ENCODE results near the gene IGF1R. TPM values are rescaled to one million over a fixed set of nuclear protein-coding genes. Genes with fewer than 3 reads are reported as not detected.
A peak's percentile ranks its signal among the peaks of the same experiment; 100 is the strongest.

The IGF1R gene
- total RNA-seq, 1 experiment from 2014 or later, result 0.56 TPM

- Histone ChIP-seq H3K4me2 (ENCODE audit: low read depth, low read length, poor library complexity, severe bottlenecking) (no peak overlapping the region), H3K27me3 (ENCODE audit: low read length) (no peaks in the 10 kb centered on the region), H3K27ac (ENCODE audit: low read length) (no peak overlapping the region), H3K4me1 (ENCODE audit: low read length) (no peaks in the 10 kb centered on the region), H3K4me3 (ENCODE audit: low read length) (no peak overlapping the region), H2AFZ (ENCODE audit: low read length) (no peak overlapping the region), H3K79me2 (ENCODE audit: low read length) (no peaks in the 10 kb centered on the region), H3K9me2 (replicated peaks; ENCODE audit: insufficient read depth, low read length) (no peaks in the 10 kb centered on the region), H3K9ac (ENCODE audit: low read length) (no peak overlapping the region), H3K9me3 (ENCODE audit: low read length) (no peaks in the 10 kb centered on the region), H4K20me1 (ENCODE audit: insufficient read depth, low read depth, low read length) (no peaks in the 10 kb centered on the region), H3K36me3 (ENCODE audit: insufficient read depth, low read length) (no peaks in the 10 kb centered on the region)
- DNase-seq, result no peak
Measured at GRCh38 chr15:98804057-98804380, 155.7 kb downstream of the IGF1R start.

GRCh38 chr15:98805434-98806274 is 157.3 kb downstream of the IGF1R start:
- H3K9me2 ChIP-seq (replicated peaks; ENCODE audit: insufficient read depth, low read length), result no peaks in the 10 kb centered on the region
- DNase-seq, result peak; percentile 44
- no peak overlapping the region for H3K27ac ChIP-seq (ENCODE audit: low read length)
- no peak overlapping the region for H3K9ac ChIP-seq (ENCODE audit: low read length)
- H3K4me1 ChIP-seq (ENCODE audit: low read length), result no peaks in the 10 kb centered on the region
- H3K9me3 ChIP-seq (ENCODE audit: low read length), result no peaks in the 10 kb centered on the region
- H3K79me2 ChIP-seq (ENCODE audit: low read length), result no peaks in the 10 kb centered on the region
- H2AFZ ChIP-seq (ENCODE audit: low read length), result no peak overlapping the region
- no peaks in the 10 kb centered on the region for H4K20me1 ChIP-seq (ENCODE audit: insufficient read depth, low read depth, low read length)
- no peaks in the 10 kb centered on the region for H3K36me3 ChIP-seq (ENCODE audit: insufficient read depth, low read length)
- H3K27me3 ChIP-seq (ENCODE audit: low read length), result no peaks in the 10 kb centered on the region
- no peak overlapping the region for H3K4me3 ChIP-seq (ENCODE audit: low read length)
- H3K4me2 ChIP-seq (ENCODE audit: low read depth, low read length, poor library complexity, severe bottlenecking), result no peak overlapping the region

GRCh38 chr15:98806275-98806895 is 158.0 kb downstream of the IGF1R start:
- Histone ChIP-seq H3K9ac (ENCODE audit: low read length) (no peak overlapping the region), H4K20me1 (ENCODE audit: insufficient read depth, low read depth, low read length) (no peaks in the 10 kb centered on the region), H2AFZ (ENCODE audit: low read length) (no peak overlapping the region), H3K4me3 (ENCODE audit: low read length) (no peak overlapping the region), H3K27ac (ENCODE audit: low read length) (no peak overlapping the region), H3K27me3 (ENCODE audit: low read length) (no peaks in the 10 kb centered on the region), H3K36me3 (ENCODE audit: insufficient read depth, low read length) (no peaks in the 10 kb centered on the region), H3K79me2 (ENCODE audit: low read length) (no peaks in the 10 kb centered on the region), H3K9me2 (replicated peaks; ENCODE audit: insufficient read depth, low read length) (no peaks in the 10 kb centered on the region), H3K9me3 (ENCODE audit: low read length) (no peaks in the 10 kb centered on the region), H3K4me2 (ENCODE audit: low read depth, low read length, poor library complexity, severe bottlenecking) (no peak overlapping the region), H3K4me1 (ENCODE audit: low read length) (no peaks in the 10 kb centered on the region)
- DNase-seq, result no peak

GRCh38 chr15:98807262-98807661 is 158.9 kb downstream of the IGF1R start:
- Histone ChIP-seq H2AFZ (ENCODE audit: low read length) (no peak overlapping the region), H3K27ac (ENCODE audit: low read length) (no peak overlapping the region), H3K36me3 (ENCODE audit: insufficient read depth, low read length) (no peaks in the 10 kb centered on the region), H3K9me2 (replicated peaks; ENCODE audit: insufficient read depth, low read length) (no peaks in the 10 kb centered on the region), H3K4me1 (ENCODE audit: low read length) (no peaks in the 10 kb centered on the region), H3K4me3 (ENCODE audit: low read length) (no peak overlapping the region), H3K79me2 (ENCODE audit: low read length) (no peaks in the 10 kb centered on the region), H3K27me3 (ENCODE audit: low read length) (no peaks in the 10 kb centered on the region), H3K9me3 (ENCODE audit: low read length) (no peaks in the 10 kb centered on the region), H4K20me1 (ENCODE audit: insufficient read depth, low read depth, low read length) (no peaks in the 10 kb centered on the region), H3K9ac (ENCODE audit: low read length) (no peak overlapping the region), H3K4me2 (ENCODE audit: low read depth, low read length, poor library complexity, severe bottlenecking) (no peak overlapping the region)
- no peak for DNase-seq

- Histone ChIP-seq H3K4me1 (ENCODE audit: low read length) (no peaks in the 10 kb centered on the region), H3K36me3 (ENCODE audit: insufficient read depth, low read length) (no peaks in the 10 kb centered on the region), H3K27ac (ENCODE audit: low read length) (no peak overlapping the region), H3K9ac (ENCODE audit: low read length) (no peak overlapping the region), H2AFZ (ENCODE audit: low read length) (no peak overlapping the region), H3K4me2 (ENCODE audit: low read depth, low read length, poor library complexity, severe bottlenecking) (no peak overlapping the region), H3K9me2 (replicated peaks; ENCODE audit: insufficient read depth, low read length) (no peaks in the 10 kb centered on the region), H3K27me3 (ENCODE audit: low read length) (no peaks in the 10 kb centered on the region), H3K79me2 (ENCODE audit: low read length) (no peaks in the 10 kb centered on the region), H3K9me3 (ENCODE audit: low read length) (no peaks in the 10 kb centered on the region), H3K4me3 (ENCODE audit: low read length) (no peak overlapping the region), H4K20me1 (ENCODE audit: insufficient read depth, low read depth, low read length) (no peaks in the 10 kb centered on the region)
- DNase-seq, result no peak
Measured at GRCh38 chr15:98809273-98809672, 160.9 kb downstream of the IGF1R start.

- Histone ChIP-seq H3K36me3 (ENCODE audit: insufficient read depth, low read length) (no peaks in the 10 kb centered on the region), H4K20me1 (ENCODE audit: insufficient read depth, low read depth, low read length) (no peaks in the 10 kb centered on the region), H3K27ac (ENCODE audit: low read length) (no peak overlapping the region), H3K4me2 (ENCODE audit: low read depth, low read length, poor library complexity, severe bottlenecking) (no peak overlapping the region), H3K9ac (ENCODE audit: low read length) (no peak overlapping the region), H3K9me2 (replicated peaks; ENCODE audit: insufficient read depth, low read length) (no peaks in the 10 kb centered on the region), H3K4me3 (ENCODE audit: low read length) (no peak overlapping the region), H3K79me2 (ENCODE audit: low read length) (no peaks in the 10 kb centered on the region), H3K9me3 (ENCODE audit: low read length) (no peaks in the 10 kb centered on the region), H3K4me1 (ENCODE audit: low read length) (no peaks in the 10 kb centered on the region), H2AFZ (ENCODE audit: low read length) (no peak overlapping the region), H3K27me3 (ENCODE audit: low read length) (no peaks in the 10 kb centered on the region)
- DNase-seq, result no peak
Measured at GRCh38 chr15:98812716-98813446, 164.5 kb downstream of the IGF1R start.

GRCh38 chr15:98813951-98814350 is 165.6 kb downstream of the IGF1R start:
- H3K4me1 ChIP-seq (ENCODE audit: low read length), result no peaks in the 10 kb centered on the region
- no peaks in the 10 kb centered on the region for H3K9me3 ChIP-seq (ENCODE audit: low read length)
- H3K4me3 ChIP-seq (ENCODE audit: low read length), result no peak overlapping the region
- no peaks in the 10 kb centered on the region for H3K27me3 ChIP-seq (ENCODE audit: low read length)
- no peak for DNase-seq
- no peaks in the 10 kb centered on the region for H4K20me1 ChIP-seq (ENCODE audit: insufficient read depth, low read depth, low read length)
- no peak overlapping the region for H3K4me2 ChIP-seq (ENCODE audit: low read depth, low read length, poor library complexity, severe bottlenecking)
- H3K9me2 ChIP-seq (replicated peaks; ENCODE audit: insufficient read depth, low read length), result no peaks in the 10 kb centered on the region
- no peaks in the 10 kb centered on the region for H3K79me2 ChIP-seq (ENCODE audit: low read length)
- H3K27ac ChIP-seq (ENCODE audit: low read length), result no peak overlapping the region
- H2AFZ ChIP-seq (ENCODE audit: low read length), result no peak overlapping the region
- H3K9ac ChIP-seq (ENCODE audit: low read length), result no peak overlapping the region
- no peaks in the 10 kb centered on the region for H3K36me3 ChIP-seq (ENCODE audit: insufficient read depth, low read length)

GRCh38 chr15:98815207-98815606 is 166.9 kb downstream of the IGF1R start:
- no peaks in the 10 kb centered on the region for H3K36me3 ChIP-seq (ENCODE audit: insufficient read depth, low read length)
- no peaks in the 10 kb centered on the region for H3K27me3 ChIP-seq (ENCODE audit: low read length)
- no peaks in the 10 kb centered on the region for H3K4me1 ChIP-seq (ENCODE audit: low read length)
- H3K27ac ChIP-seq (ENCODE audit: low read length), result no peak overlapping the region
- no peaks in the 10 kb centered on the region for H3K9me3 ChIP-seq (ENCODE audit: low read length)
- no peak overlapping the region for H3K4me2 ChIP-seq (ENCODE audit: low read depth, low read length, poor library complexity, severe bottlenecking)
- DNase-seq, result no peak
- H3K9me2 ChIP-seq (replicated peaks; ENCODE audit: insufficient read depth, low read length), result no peaks in the 10 kb centered on the region
- H4K20me1 ChIP-seq (ENCODE audit: insufficient read depth, low read depth, low read length), result no peaks in the 10 kb centered on the region
- H2AFZ ChIP-seq (ENCODE audit: low read length), result no peak overlapping the region
- H3K79me2 ChIP-seq (ENCODE audit: low read length), result no peaks in the 10 kb centered on the region
- no peak overlapping the region for H3K9ac ChIP-seq (ENCODE audit: low read length)
- H3K4me3 ChIP-seq (ENCODE audit: low read length), result no peak overlapping the region

Measured in Karpas-422 (cell line).